Kidney epithelial cell (primary cell): ENCODE data around the gene TMEM154. TPM values are rescaled to one million over a fixed set of nuclear protein-coding genes. Genes with fewer than 3 reads are reported as not detected.
A peak's percentile ranks its signal among the peaks of the same experiment; 100 is the strongest.

Experiments used
- DNase-seq: peaks from one replicate; pipeline ENCODE4 v3.0.0-alpha.2; 2010; ENCODE audit warnings: low read depth
- H3K27me3 ChIP-seq: 2 replicates; pipeline ENCODE4 v1.6.0; 2011; ENCODE audit warnings: low read length; ENCODE audit not compliant: control insufficient read depth, insufficient read depth
- H3K36me3 ChIP-seq: 2 replicates; pipeline ENCODE4 v1.5.1; 2011; ENCODE audit warnings: low read length; ENCODE audit not compliant: control insufficient read depth, insufficient read depth
- H3K4me3 ChIP-seq: 2 replicates; pipeline ENCODE4 v1.5.1; 2011; ENCODE audit warnings: low read depth, mild to moderate bottlenecking, control low read depth, low read length
- total RNA-seq: library from RNA; depleted of rRNA; stranded (reverse); fragments of >200 nt; gene quantifications from 2 replicates; pipeline ENCODE4 v1.2.3, GENCODE V29; 2015
- TF ChIP-seq, protein P1 (sequence below): IDR thresholded peaks from 2 replicates; pipeline ENCODE4 v1.5.1; 2011; ENCODE audit warnings: mild to moderate bottlenecking, moderate library complexity, low read length, control low read depth, inconsistent platforms; ENCODE audit not compliant: insufficient read depth, poor library complexity, severe bottlenecking

TMEM154 gene
- total RNA-seq, 1 donor from 2014 or later = 20.8 TPM

DNA sequence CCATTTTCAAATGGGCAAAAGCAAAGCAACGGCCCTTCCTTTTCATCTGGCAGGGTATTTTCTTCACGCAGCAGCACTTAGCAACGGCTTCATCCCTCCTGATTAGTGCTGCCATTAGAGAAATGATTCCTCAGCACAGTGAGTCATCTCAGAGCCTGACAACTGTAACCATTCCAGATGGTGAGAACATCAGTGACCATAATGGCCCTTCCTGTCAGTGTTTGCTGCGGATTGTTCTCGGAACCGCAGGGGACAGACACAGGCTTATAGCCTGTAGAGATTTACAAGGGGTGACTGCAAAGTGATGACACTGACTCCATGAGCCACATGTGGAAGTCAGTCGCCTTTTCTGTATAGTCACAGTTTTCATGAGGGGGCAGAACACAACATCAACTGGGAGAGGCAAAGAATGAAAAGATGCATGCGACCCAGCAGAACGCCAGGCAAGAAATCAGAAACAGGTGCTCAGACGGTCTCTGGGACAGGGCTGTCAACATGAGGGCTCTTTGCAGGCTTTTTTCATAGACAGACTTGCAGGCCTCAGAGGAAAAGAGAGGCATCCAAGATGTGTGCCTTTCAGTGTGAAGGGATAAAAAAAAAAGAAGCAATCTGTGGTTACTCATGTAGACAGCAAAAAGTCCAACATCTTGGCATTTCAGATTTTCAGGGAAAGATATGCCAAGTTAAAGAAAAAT is 74.0 kb downstream of the TMEM154 start:
- Histone ChIP-seq H3K36me3 (no peaks in the 10 kb centered on the region), H3K4me3 (no peak overlapping the region), H3K27me3 (no peaks in the 10 kb centered on the region)
- DNase-seq = peak; percentile 42
- TF ChIP-seq, protein P1, sequence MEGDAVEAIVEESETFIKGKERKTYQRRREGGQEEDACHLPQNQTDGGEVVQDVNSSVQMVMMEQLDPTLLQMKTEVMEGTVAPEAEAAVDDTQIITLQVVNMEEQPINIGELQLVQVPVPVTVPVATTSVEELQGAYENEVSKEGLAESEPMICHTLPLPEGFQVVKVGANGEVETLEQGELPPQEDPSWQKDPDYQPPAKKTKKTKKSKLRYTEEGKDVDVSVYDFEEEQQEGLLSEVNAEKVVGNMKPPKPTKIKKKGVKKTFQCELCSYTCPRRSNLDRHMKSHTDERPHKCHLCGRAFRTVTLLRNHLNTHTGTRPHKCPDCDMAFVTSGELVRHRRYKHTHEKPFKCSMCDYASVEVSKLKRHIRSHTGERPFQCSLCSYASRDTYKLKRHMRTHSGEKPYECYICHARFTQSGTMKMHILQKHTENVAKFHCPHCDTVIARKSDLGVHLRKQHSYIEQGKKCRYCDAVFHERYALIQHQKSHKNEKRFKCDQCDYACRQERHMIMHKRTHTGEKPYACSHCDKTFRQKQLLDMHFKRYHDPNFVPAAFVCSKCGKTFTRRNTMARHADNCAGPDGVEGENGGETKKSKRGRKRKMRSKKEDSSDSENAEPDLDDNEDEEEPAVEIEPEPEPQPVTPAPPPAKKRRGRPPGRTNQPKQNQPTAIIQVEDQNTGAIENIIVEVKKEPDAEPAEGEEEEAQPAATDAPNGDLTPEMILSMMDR = no peak

DNA sequence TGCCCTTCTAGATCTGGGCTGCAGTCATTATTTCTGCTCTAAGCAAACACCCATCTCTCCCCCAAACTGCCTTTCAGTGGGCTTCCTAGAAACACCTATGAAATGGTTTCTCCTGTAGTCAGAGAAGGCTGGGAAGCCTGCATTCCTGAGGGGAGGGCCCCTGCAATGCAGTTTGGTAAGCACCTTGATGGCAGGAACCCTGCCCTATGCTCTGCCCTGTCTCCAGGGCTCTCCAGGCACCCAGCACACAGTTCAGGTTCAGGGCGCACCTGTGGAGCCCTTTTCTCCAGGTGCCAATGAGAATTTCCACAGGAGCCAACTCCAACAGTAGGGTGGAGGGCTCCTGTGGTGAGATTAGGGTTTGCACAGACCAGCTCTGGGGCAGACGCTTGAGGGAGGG is 74.8 kb downstream of the TMEM154 start:
- TF ChIP-seq, protein P1 = no peak
- H3K36me3 ChIP-seq = no peaks in the 10 kb centered on the region
- no peak for DNase-seq
- H3K27me3 ChIP-seq = no peaks in the 10 kb centered on the region
- H3K4me3 ChIP-seq = no peak overlapping the region

DNA sequence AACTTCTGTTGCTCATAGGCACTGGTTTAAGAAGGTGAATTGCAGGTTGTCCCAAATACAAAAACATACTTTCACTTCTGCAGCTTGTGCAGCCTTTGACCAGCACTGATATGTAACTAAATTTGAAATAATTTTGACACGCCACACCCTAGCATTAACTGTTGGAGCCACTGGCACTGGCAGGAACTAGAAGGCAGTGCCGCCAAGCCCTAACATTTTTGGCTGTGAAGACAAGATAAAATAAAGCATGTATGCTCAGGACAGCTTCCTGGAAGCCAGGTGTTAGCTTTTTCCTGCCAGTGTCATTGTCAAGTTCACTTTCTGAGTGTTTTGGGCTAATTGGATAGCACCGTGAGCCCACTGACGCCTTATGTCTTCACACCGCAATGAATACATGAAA is 78.6 kb downstream of the TMEM154 start:
- H3K4me3 ChIP-seq = no peak overlapping the region
- TF ChIP-seq, protein P1 = no peak
- no peak for DNase-seq
- H3K27me3 ChIP-seq = no peaks in the 10 kb centered on the region
- H3K36me3 ChIP-seq = no peaks in the 10 kb centered on the region

DNA sequence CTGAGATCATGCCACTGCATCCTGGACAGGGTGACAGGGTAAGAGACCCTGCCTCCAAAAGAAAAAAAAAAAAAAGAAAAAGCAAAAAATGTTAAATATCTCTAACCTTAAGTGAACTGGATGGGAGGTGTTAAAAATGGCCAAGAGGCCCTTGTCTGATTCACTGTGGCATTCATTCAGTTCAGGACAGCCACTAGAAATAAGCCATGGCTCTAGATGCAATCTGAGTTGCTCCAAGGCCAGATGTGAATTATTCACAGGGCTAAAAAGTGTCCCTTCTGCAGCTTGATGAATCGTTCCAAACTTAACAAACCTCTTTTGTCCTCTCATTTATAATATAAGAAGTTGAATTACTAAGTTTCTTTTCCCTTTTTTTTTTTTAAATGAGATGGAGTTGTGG is 80.2 kb downstream of the TMEM154 start:
- H3K36me3 ChIP-seq = no peaks in the 10 kb centered on the region

DNA sequence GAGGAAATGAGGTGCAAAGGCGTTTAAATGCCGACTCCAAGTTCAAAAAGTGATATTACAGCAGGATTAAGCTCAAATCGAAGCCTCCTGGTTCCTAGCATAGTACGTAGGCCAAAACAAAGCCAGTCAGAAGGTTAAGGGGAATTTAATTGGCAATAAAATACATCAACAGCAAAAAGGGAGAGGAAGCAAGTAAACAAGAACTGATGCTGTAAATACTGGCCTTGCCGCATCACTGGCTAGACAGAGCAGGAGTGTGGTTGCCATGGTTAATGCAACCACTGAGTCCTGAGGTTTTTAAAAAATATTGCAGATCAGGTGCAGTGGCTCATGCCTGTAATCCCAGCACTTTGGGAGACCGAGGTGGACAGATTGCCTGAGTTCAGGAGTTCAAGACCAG is 80.7 kb downstream of the TMEM154 start:
- no peak for DNase-seq
- TF ChIP-seq, protein P1 = no peak
- Histone ChIP-seq H3K36me3 (no peaks in the 10 kb centered on the region), H3K27me3 (no peaks in the 10 kb centered on the region), H3K4me3 (no peak overlapping the region)

More for the DNA sequence above, 80.2 kb downstream of the TMEM154 start:
- TF ChIP-seq, protein P1 = no peak
- DNase-seq = no peak
- no peaks in the 10 kb centered on the region for H3K27me3 ChIP-seq
- H3K4me3 ChIP-seq = no peak overlapping the region

DNA sequence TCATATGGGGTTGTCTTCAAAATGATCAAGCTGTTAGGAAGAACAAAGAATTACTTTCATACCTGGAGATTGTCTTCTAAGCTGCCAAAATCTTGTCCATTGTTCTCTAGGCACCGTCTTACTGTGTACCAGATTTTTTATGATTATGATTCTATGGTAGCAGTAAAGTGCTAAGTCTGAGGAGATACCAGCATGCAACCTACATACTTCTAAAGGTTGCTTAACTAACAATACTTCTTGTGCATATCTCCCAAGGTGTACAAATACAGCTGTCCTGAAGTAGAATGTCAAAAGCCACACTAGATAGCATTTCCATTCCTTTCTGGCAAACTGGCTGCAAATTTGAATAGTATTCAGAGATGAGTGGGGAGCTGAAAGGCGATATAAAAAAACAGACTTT is 81.3 kb downstream of the TMEM154 start:
- no peak overlapping the region for H3K4me3 ChIP-seq
- no peak for DNase-seq
- no peaks in the 10 kb centered on the region for H3K27me3 ChIP-seq
- TF ChIP-seq, protein P1 = no peak
- H3K36me3 ChIP-seq = no peaks in the 10 kb centered on the region
